HepG2 (cell line): ENCODE data around the gene FAM168A. TPM values are rescaled to one million over a fixed set of nuclear protein-coding genes. Genes with fewer than 3 reads are reported as not detected.

ENCODE experiments used
- ATAC-seq: fragments of 200-7000 bp; cut with Tn5 transposase; 3 replicates; pipeline ENCODE4 v1.9.1; 2020; ENCODE audit warnings: mild to moderate bottlenecking, moderate library complexity
- BruUV-seq: library from RNA; stranded (reverse); fragments of 400-500 nt; replicated peaks from 2 replicates; lab custom pipeline; 2021; lab: Mats Ljungman, UMichigan
- CTCF ChIA-PET: fragments of 300-600 bp; formaldehyde crosslinking; extraction: SDS; loops from one replicate; lab custom pipeline; 2021; ENCODE audit warnings: low total read pairs, inconsistent platforms, low intra/inter-chr PET ratio; lab: Yijun Ruan, JAX
- POLR2A ChIA-PET: fragments of 350-600 bp; sonication (Branson Sonifier 250); formaldehyde crosslinking; loops from one replicate; lab custom pipeline; 2020; ENCODE audit warnings: antibody characterized with exemption, inconsistent platforms; lab: Yijun Ruan, JAX
- DNase-seq: peaks from one replicate; pipeline ENCODE4 v3.0.0-alpha.2; 2015; ENCODE audit warnings: low spot score
- FAIRE-seq: peaks from 3 replicates; lab custom pipeline; 2011; peaks lifted over from hg19 to GRCh38; lab: Jason Lieb, UNC
- H2AFZ ChIP-seq: one replicate; pipeline ENCODE4 v1.6.1; 2011; ENCODE audit warnings: low read length, inconsistent platforms
- H3K27ac ChIP-seq: fragments of 300-600 bp; 3 replicates; pipeline ENCODE4 v1.8.0; 2011; ENCODE audit warnings: mixed run types, mild to moderate bottlenecking, mixed read lengths, low read length, inconsistent platforms; ENCODE audit not compliant: insufficient read depth; ENCODE audit errors: extremely low read length
- H3K27me3 ChIP-seq, 2 experiments: fragments of 200-600 bp in 1 of 2; 2 replicates in 1 of 2; 3 replicates in 1 of 2; pipeline versions ENCODE4 v1.6.0 to v1.8.0; 2011; ENCODE audit warnings: low read length in 2 of 2, mild to moderate bottlenecking in 2 of 2, moderate library complexity in 2 of 2, inconsistent platforms in 1 of 2; ENCODE audit not compliant: insufficient read depth in 2 of 2, control insufficient read depth in 1 of 2
- H3K36me3 ChIP-seq, 2 experiments: fragments of 200-600 bp in 1 of 2; replicated peaks in 1 of 2; 2 replicates in 1 of 2; 3 replicates in 1 of 2; pipeline versions ENCODE4 v1.5.1 to v1.8.0; 2011; ENCODE audit warnings: low read length in 2 of 2, inconsistent platforms in 1 of 2; ENCODE audit not compliant: insufficient read depth in 2 of 2, control insufficient read depth in 1 of 2
- H3K4me1 ChIP-seq: 2 replicates; pipeline ENCODE4 v1.5.1; 2012; ENCODE audit warnings: low read length, inconsistent platforms; ENCODE audit not compliant: insufficient read depth
- H3K4me2 ChIP-seq: 2 replicates; pipeline ENCODE4 v1.6.0; 2011; ENCODE audit warnings: low read depth, low read length, inconsistent platforms
- H3K4me3 ChIP-seq, 3 experiments: fragments of 200-600 bp in 1 of 3; sonication (generic), shearing (Covaris generic) in 1 of 3; replicated peaks in 1 of 3; 2 replicates each; pipeline ENCODE4 v1.5.1; 2011 to 2016; ENCODE audit warnings: low read length in 3 of 3, inconsistent platforms in 2 of 3, low read depth in 2 of 3, mild to moderate bottlenecking in 2 of 3, control low read depth in 1 of 3, mixed read lengths in 1 of 3; ENCODE audit not compliant: insufficient read depth in 1 of 3
- H3K79me2 ChIP-seq: one replicate; pipeline ENCODE4 v1.6.1; 2011; ENCODE audit warnings: low read length, inconsistent platforms; ENCODE audit not compliant: insufficient read depth
- H3K9ac ChIP-seq: 2 replicates; pipeline ENCODE4 v1.6.0; 2011; ENCODE audit warnings: mild to moderate bottlenecking, low read depth, low read length, inconsistent platforms; ENCODE audit not compliant: insufficient read depth
- H3K9me3 ChIP-seq: 2 replicates; pipeline ENCODE4 v1.5.1; 2012; ENCODE audit warnings: mild to moderate bottlenecking, low read length
- H4K20me1 ChIP-seq: 2 replicates; pipeline ENCODE4 v1.6.0; 2011; ENCODE audit warnings: inconsistent platforms, mild to moderate bottlenecking, low read length, moderate library complexity; ENCODE audit not compliant: insufficient read depth
- ATM ChIP-seq: fragments of 450-650 bp; IDR thresholded peaks from 2 replicates; pipeline ENCODE4 v1.7.1; 2017; ENCODE audit warnings: mild to moderate bottlenecking, borderline replicate concordance
- GATAD2A ChIP-seq: IDR thresholded peaks from 2 replicates; pipeline ENCODE4 v1.6.1; 2016
- MTA1 ChIP-seq: sonication (generic); formaldehyde crosslinking; IDR thresholded peaks from 2 replicates; pipeline ENCODE4 v1.4.0; 2020; ENCODE audit warnings: missing genetic modification reagents, mild to moderate bottlenecking, borderline replicate concordance
- RNF2 ChIP-seq: fragments of 450-650 bp; conservative IDR thresholded peaks from 2 replicates; pipeline ENCODE4 v1.6.1; 2016; ENCODE audit warnings: low read depth
- ZBTB21 ChIP-seq: sonication (generic); formaldehyde crosslinking; IDR thresholded peaks from 2 replicates; pipeline ENCODE4 v1.4.0; 2020; ENCODE audit warnings: missing genetic modification reagents
- ZFP36L1 ChIP-seq: sonication (generic); formaldehyde crosslinking; IDR thresholded peaks from 2 replicates; pipeline ENCODE4 v1.8.0; 2022; ENCODE audit warnings: mild to moderate bottlenecking, missing genetic modification reagents, moderate library complexity
- ZNF263 ChIP-seq: sonication (generic); formaldehyde crosslinking; IDR thresholded peaks from 2 replicates; pipeline ENCODE4 v1.4.0; 2020; ENCODE audit warnings: missing genetic modification reagents
- ZNF792 ChIP-seq: IDR thresholded peaks from 2 replicates; pipeline ENCODE4 v1.6.1; 2016
- WGBS: methylation state at CpG from one replicate; pipeline ENCODE4 v1.1.6; 2017; ENCODE audit warnings: low lambda C conversion rate; 5-methylcytosine and 5-hydroxymethylcytosine counted together
- in situ Hi-C: cut with HindIII; loops from 2 replicates; pipeline ENCODE4 v1.10.0; 2017; ENCODE audit warnings: low pct_unique_long_range_greater_than_20kb; ENCODE audit not compliant: extremely low pct_ligation_motif_present
- intact Hi-C: fragments of 100-400 bp; cut with micrococcal nuclease; formaldehyde crosslinking; loops from one replicate; pipeline ENCODE4 v1.10.0; 2022; ENCODE audit not compliant: unreplicated experiment
- polyA plus RNA-seq, 8 experiments: library from polyadenylated mRNA; depleted of rRNA in 3 of 8; stranded (reverse) in 7 of 8; unstranded in 1 of 8; fragments of >200 nt; fragmentation: Illumina TruSeq in 4 of 8; extraction: Trizol in 4 of 8; gene quantifications; 2 replicates each; pipeline versions ENCODE4 v1.2.1 to v1.2.3, GENCODE V29; 2011 to 2016; ENCODE audit warnings: low read depth in 4 of 8, missing spikeins in 1 of 8, mixed read lengths in 1 of 8; ENCODE audit not compliant: insufficient read depth in 1 of 8
- total RNA-seq, 5 experiments: library from RNA; depleted of rRNA; stranded (reverse); fragments of >200 nt; fragmentation: Illumina TruSeq; extraction: Trizol; gene quantifications; 2 replicates each; pipeline ENCODE4 v1.2.3, GENCODE V29; 2016; ENCODE audit warnings: low read depth in 1 of 5
- TF ChIP-seq, protein P1 (sequence below): sonication (generic); formaldehyde crosslinking; IDR thresholded peaks from 2 replicates; pipeline ENCODE4 v1.8.1; 2022; ENCODE audit warnings: mild to moderate bottlenecking, missing genetic modification reagents
- TF ChIP-seq, protein P2 (sequence below): sonication (generic); formaldehyde crosslinking; IDR thresholded peaks from 2 replicates; pipeline ENCODE4 v1.5.0; 2020; ENCODE audit warnings: missing genetic modification reagents, mild to moderate bottlenecking, borderline replicate concordance
- TF ChIP-seq, protein P3 (sequence below): sonication (generic); formaldehyde crosslinking; IDR thresholded peaks from 2 replicates; pipeline ENCODE4 v1.5.1; 2020; ENCODE audit warnings: missing genetic modification reagents, mild to moderate bottlenecking, borderline replicate concordance
- TF ChIP-seq, protein P4 (sequence below): sonication (generic); formaldehyde crosslinking; IDR thresholded peaks from 2 replicates; pipeline ENCODE4 v1.4.0; 2020; ENCODE audit warnings: low read depth, mild to moderate bottlenecking, missing genetic modification reagents

The FAM168A gene
- total and polyA plus RNA-seq, 2 of the 13 experiments (the other 11 are each of a cell fraction or from before 2014, with no cell fraction given), result 13.9 to 15.8 TPM

DNA sequence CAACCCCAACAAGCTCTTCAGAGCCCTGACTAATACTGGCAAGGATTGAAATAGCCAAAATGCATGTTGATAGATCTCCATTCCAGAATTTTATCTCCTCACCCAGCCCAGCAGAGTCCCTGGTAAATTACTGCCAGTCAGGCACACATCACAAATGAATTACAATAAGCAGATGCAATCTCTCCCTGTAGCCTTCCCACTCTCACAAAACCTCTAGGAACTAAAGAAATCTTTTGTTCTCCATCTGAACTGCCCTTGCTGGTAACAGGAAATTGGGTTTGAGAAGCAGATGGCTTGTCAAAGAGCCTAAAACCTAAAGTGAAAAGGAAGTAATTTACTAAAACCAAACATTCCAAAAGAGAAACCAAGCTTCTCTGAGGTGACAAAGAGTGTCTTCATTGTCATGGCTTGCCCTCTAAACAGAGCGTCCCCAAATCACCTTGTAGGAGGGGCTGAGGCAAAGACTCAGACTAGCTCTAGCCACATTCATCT, 59.5 kb downstream of the FAM168A start:
- no peak for FAIRE-seq
- in situ Hi-C loops, result no loop called here
- no peaks in the 10 kb centered on the region for H4K20me1 ChIP-seq

DNA sequence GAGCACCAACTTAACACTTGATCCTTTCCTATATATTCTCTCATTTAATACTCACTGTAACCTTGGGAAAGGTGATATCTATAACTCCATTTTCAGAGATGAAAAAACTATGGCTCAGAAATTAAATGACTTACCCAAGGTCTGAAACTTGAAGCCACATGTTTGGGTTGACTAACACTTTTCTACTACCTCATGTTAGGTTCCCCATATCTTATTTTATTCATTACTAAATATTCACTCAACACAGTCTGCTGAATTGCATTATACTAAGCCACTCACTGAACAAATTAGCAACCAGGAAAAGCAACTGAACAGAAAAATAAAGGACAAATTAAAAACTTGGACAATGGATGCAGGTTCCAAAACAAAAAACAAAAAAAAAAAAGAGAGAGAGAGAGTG, 59.9 kb downstream of the FAM168A start:
- H3K4me1 ChIP-seq, result peaks cover 10% of the 10 kb centered on the region
- H3K4me3 ChIP-seq, result no peak overlapping the region
- no peak overlapping the region for H3K4me2 ChIP-seq
- H3K27me3 ChIP-seq, result no peaks in the 10 kb centered on the region
- H3K9ac ChIP-seq, result no peak overlapping the region
- CTCF ChIA-PET, result no interaction called here
- intact Hi-C loops, result no loop called here
- no peaks in the 10 kb centered on the region for H3K36me3 ChIP-seq
- FAIRE-seq, result no peak
- no peaks in the 10 kb centered on the region for H3K9me3 ChIP-seq
- DNase-seq, result no peak
- H3K79me2 ChIP-seq, result no peaks in the 10 kb centered on the region
- H3K27ac ChIP-seq, result no peak overlapping the region
- in situ Hi-C loops, result no loop called here
- H4K20me1 ChIP-seq, result no peaks in the 10 kb centered on the region
- no TSS peak for BruUV-seq
- H2AFZ ChIP-seq, result no peak overlapping the region
- no peak for ATAC-seq
- POLR2A ChIA-PET, result no interaction called here
- TF ChIP-seq MTA1 (no peak), ZFP36L1 (CRISPR knock-in tag) (no peak), ZNF792 (CRISPR knock-in tag) (no peak), GATAD2A (CRISPR knock-in tag) (no peak)
- TF ChIP-seq, protein P1, sequence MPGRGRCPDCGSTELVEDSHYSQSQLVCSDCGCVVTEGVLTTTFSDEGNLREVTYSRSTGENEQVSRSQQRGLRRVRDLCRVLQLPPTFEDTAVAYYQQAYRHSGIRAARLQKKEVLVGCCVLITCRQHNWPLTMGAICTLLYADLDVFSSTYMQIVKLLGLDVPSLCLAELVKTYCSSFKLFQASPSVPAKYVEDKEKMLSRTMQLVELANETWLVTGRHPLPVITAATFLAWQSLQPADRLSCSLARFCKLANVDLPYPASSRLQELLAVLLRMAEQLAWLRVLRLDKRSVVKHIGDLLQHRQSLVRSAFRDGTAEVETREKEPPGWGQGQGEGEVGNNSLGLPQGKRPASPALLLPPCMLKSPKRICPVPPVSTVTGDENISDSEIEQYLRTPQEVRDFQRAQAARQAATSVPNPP (CRISPR knock-in tag), result no peak
- TF ChIP-seq, protein P2, sequence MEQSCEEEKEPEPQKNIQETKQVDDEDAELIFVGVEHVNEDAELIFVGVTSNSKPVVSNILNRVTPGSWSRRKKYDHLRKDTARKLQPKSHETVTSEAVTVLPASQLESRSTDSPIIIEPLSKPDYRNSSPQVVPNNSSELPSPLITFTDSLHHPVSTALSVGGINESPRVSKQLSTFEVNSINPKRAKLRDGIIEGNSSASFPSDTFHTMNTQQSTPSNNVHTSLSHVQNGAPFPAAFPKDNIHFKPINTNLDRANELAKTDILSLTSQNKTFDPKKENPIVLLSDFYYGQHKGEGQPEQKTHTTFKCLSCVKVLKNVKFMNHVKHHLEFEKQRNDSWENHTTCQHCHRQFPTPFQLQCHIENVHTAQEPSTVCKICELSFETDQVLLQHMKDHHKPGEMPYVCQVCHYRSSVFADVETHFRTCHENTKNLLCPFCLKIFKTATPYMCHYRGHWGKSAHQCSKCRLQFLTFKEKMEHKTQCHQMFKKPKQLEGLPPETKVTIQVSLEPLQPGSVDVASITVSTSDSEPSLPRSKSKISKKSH (CRISPR knock-in tag), result no peak
- TF ChIP-seq, protein P3, sequence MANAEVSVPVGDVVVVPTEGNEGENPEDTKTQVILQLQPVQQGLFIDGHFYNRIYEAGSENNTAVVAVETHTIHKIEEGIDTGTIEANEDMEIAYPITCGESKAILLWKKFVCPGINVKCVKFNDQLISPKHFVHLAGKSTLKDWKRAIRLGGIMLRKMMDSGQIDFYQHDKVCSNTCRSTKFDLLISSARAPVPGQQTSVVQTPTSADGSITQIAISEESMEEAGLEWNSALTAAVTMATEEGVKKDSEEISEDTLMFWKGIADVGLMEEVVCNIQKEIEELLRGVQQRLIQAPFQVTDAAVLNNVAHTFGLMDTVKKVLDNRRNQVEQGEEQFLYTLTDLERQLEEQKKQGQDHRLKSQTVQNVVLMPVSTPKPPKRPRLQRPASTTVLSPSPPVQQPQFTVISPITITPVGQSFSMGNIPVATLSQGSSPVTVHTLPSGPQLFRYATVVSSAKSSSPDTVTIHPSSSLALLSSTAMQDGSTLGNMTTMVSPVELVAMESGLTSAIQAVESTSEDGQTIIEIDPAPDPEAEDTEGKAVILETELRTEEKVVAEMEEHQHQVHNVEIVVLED (CRISPR knock-in tag), result no peak
- TF ChIP-seq, protein P4, sequence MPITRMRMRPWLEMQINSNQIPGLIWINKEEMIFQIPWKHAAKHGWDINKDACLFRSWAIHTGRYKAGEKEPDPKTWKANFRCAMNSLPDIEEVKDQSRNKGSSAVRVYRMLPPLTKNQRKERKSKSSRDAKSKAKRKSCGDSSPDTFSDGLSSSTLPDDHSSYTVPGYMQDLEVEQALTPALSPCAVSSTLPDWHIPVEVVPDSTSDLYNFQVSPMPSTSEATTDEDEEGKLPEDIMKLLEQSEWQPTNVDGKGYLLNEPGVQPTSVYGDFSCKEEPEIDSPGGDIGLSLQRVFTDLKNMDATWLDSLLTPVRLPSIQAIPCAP, result no peak

More for the DNA sequence above, 59.5 kb downstream of the FAM168A start:
- H3K36me3 ChIP-seq, result no peaks in the 10 kb centered on the region
- intact Hi-C loops, result no loop called here
- no TSS peak for BruUV-seq
- DNase-seq (no peak), ATAC-seq (no peak)
- TF ChIP-seq ZBTB21 (no peak), RNF2 (no peak), ATM (no peak), ZNF263 (no peak)
- no peak overlapping the region for H3K27ac ChIP-seq
- no peak overlapping the region for H3K4me3 ChIP-seq
- H3K4me1 ChIP-seq, result peaks cover 10% of the 10 kb centered on the region
- POLR2A ChIA-PET, result no interaction called here
- CTCF ChIA-PET, result no interaction called here
- H3K27me3 ChIP-seq, result no peaks in the 10 kb centered on the region
- H3K9ac ChIP-seq, result no peak overlapping the region
- H3K4me2 ChIP-seq, result no peak overlapping the region
- H2AFZ ChIP-seq, result no peak overlapping the region
- H3K79me2 ChIP-seq, result no peaks in the 10 kb centered on the region
- WGBS, result 90% methylated on average over 1 of the region's 1 CpG
- H3K9me3 ChIP-seq, result no peaks in the 10 kb centered on the region
